Activated T-cell treated with anti-CD3 and anti-CD28 coated beads for 24 hours (primary cell): Measurements from ENCODE around the gene PRDM10.
A peak's percentile ranks its signal among the peaks of the same experiment; 100 is the strongest.
"Not testable (repeated sequence)": the region's sequence is repeated elsewhere in the genome, so short reads cannot be mapped to it uniquely, and the experiment has no call there.

ENCODE experiments used
- DNase-seq: peaks from one replicate; pipeline ENCODE4 v3.0.0-alpha.2; 2020; ENCODE audit warnings: low read depth

Gene PRDM10

DNA sequence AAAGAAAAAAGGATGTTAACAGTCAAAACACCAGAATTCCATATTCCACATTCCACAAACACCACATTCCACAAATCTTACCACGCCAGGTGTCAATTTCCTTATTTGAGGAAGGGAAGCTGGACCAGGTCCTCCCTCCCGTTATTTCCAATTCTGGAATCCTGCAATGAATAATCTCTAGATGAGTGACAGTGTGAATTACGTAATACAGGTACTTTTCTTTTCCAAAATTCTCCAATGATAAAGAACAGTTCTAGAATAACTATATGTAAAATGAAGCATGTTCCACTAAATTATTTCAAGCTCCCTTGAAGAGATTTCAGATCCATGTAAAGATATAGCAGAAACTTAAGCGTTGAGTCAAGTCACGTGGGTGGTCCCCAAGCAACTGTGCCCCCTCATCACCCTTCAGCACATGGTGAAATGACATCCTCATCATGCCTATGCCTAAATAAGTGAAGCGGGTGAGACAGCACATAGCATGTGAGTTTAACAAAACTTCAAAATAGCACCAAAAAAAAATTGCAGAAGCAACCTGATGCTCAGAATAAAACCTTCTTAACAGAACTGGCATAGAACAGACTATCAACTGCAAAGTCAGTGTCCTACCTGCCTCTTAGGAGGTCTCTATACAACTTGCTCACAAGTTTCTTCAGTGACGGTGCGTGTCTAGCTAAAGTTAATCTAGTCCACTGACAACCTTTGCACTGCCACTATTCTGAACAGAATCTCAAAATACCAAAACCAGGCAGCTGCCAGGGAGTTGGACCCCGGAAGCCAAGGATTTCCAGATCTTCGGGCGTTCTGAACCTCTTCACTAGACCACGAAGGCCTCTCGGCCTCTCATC is 108.1 kb downstream of the PRDM10 start:
- DNase-seq, result no peak

DNA sequence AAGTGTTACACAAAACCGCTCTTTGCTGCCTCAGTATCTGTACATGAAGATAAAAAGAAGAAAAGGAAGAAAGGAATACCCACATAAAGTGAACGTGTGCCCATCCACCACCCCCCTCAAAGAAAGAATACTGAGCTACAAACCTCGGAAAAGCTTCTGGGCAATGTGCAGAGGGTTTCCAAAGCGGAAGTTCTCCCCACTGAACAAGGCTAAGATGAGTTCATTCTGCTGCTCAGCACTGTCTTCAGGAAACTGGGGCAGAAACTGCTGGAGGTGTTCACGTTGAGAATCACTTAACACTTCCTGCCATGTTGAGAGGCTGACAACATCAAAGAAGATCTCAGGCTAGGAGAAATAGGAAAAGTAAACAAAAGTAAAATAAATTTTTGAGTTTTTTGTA is 114.2 kb downstream of the PRDM10 start:
- no peak for DNase-seq

DNA sequence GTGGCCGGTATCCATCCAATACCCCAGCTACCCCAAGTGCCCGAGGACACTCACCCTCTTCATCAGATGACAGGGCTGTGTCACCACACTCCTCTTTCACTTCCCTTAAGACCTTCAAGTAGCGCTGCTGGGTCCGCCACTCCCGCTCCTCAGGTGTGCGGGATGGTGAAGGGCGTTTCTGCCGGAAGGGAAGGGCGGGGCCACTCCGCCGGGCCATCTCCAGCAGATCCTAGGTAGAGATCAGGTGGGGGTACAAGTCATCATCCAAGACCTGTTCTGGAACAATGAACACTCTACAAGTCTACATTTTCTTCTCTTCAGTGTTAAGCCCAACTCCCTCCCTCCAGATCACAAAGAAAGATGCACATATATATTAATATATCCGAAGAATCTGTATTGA is 117.3 kb downstream of the PRDM10 start:
- no peak for DNase-seq

DNA sequence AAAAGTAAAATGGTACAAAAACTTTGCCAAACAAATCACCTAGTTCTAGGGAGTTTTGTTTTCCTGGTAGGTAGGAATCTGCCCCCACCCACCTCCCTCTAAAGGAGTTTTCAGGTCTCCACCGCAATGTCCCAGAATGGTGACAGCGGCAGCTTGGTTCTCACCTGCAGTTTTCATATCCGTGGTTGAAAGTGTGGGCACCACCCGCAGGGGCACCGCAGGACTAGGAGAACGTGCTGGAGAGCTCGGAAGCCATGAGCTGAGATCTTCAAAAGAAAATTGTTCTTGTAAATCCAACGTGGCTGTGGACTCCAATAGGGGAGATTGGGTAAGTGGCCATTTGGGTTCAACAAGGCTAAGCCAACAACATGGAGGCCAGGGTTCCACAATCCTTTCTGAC is 118.1 kb downstream of the PRDM10 start:
- no peak for DNase-seq

DNA sequence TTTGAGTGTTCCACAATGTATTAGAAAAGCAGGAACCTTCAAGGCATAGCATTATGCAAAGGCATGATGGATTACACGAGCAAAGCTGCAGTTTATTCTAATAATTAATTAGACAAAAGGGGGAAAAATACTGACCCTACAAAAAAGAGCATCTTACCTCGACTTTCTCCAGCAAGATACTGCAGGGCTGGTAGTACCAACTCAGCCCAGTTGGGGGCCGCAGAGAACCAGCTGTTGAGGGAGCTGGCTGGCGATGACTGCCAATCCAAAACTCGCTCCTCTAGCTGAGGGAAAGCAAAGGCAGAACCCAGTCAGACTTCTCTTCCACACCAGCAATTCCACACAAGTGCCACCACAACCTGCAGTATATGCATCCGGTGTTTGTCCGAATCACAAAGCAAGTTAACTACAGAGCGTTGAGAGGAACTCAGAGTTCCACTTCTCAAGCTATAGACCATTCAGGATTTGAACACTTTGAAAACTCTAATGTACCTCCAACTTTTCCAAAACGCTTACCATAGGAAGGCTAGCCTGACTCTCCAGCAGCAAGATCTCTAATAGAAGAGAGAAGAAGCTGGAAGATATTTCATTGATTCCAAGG is 121.0 kb downstream of the PRDM10 start:
- peak; percentile 12 for DNase-seq

DNA sequence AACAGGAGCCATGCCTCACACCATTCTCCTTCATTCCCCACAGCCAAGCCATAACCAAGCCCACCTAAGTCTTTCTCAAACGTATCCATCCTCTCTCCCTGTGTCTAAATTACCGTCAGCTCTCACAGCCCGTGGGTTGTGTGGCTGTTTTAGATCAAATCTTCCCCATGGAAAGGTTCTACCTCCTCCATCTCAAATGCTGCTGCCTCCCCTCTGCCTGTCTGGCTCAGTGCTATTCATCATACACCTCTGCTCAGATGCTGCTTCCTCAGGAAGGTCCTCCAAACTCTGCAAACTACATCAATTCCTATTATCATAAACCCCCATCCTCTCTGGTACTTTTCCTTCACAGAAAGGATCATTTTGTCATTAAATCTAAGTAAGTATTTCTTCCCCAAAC is 122.3 kb downstream of the PRDM10 start:
- DNase-seq, result no peak

DNA sequence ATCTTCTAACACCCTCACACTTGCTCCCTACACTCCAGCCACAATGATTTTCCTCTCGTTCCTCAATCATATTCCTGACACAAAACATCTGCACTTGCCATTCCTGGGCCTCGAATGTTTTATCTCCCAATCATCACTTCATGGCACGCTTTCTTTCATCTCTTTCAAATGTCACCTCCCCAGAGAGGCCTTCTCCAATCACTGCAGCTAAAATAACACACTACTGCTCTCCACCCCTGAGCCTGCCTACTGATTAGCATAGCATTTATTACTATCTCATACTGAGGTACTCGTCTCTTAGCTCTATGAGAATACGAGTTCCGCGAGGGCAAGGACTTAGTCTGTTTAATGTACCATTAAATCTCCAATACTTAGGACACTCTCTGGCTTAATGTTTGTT is 130.7 kb downstream of the PRDM10 start:
- DNase-seq, result no peak

DNA sequence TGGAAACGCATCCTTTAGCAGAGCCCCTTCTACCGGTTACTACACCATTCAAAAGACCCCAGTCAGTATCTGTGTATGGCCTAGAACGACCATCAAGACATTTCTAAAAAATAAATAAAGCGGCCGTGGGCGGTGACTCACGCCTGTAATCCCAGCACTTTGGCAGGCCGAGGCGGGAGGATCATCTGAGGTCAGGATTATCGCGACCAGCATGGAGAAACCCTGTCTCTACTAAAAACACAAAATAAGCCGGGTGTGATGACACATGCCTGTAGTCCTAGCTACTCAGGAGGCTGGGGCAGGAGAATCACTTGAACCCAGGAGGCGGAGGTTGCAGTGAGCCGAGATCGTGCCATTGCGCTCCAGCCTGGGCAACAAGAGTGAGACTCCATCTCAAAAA is 134.0 kb downstream of the PRDM10 start:
- DNase-seq, result not testable (repeated sequence)

DNA sequence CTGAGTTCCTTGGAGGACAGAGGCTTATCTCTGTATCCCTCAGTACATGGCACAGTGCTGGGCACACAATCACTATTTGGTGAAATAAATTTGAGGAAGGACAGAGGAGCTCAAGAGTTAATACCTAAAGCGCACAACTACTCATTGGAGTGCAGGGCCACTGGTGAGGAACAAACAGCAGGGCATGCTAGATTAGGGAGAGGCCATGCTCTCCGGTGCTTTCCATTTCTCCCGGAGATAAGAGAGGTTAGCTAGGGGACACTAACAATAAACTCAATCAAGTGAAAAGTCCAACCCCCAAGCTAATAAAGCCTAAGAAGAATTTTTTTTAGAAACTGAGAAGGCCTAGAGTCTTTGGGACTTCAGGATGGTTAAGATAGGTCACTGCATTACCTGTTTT is 136.3 kb downstream of the PRDM10 start:
- no peak for DNase-seq

DNA sequence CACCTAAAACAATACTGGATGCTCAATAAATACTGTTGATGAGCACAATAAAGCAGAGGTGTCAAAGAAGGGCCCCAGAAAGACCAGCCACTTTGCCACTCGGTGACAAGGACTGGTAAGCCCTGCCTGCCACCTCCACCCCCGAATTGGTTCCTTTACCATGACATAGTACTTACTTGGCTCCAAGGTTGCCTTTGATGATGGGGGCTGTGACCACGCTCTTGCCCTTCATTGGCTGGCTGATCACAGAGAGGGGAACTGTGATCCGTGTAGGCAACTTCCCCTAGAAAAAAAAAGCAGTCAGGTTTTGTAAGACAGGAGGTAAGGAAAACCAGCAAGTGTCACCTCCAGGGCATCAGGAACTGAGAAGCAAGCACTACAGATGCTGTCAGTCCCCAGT is 136.9 kb downstream of the PRDM10 start:
- DNase-seq, result no peak

DNA sequence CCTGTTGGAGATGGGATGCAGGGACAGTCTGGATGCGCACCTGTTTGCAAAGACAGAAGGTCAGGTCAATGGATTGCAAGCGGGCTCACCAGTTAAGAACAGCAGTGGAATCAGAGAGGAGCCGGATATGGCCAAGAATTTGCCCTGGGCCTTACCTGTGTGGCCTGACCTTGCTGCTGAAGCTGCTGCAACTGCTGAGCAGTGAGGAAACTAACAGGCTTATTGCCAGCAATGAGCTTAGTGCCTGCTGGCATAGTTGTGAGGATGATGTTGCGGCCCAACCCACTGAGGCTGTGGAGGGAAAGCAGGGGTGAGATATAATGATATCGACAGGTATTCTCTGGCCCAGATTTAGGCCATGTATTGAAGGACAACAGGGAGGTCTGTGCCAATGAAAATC is 137.8 kb downstream of the PRDM10 start:
- no peak for DNase-seq

DNA sequence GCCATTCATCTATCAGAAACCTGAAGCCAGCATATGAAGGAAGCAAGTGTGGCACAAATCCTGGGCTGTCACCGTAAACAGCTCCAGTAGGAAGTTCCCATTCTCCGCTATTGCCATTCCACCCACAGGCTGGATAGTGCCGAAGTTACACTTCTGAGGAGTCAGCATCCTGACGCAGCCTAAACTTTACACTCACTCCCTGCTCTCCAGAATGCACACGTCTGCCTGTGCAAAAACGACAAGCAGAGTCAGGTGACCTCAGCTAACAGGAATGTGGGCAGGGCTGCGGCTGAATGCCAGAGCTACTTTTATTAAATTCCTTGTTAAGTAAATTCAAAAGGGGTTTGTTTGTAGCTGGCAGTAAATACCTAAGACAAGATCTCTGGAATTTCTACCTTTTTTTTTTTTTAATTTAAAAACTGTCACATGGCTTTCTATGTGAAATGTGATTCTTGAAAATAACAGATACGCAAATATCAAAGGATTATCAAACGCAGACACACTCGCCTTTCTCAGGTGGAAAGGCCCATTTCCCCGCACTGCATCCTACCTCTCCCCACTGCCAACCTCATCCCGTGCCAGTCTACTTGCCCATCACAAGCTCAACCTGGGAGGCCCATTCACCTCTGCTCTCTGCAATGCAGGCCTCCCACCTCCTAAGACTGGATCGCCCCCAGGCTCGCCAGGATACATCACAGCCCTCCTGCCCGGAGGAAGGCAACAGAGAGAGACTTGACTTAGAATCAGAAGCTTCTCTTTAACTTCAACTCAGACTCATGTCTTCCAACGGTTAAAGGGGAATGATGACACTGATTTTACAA is 140.7 kb downstream of the PRDM10 start:
- DNase-seq, result no peak

DNA sequence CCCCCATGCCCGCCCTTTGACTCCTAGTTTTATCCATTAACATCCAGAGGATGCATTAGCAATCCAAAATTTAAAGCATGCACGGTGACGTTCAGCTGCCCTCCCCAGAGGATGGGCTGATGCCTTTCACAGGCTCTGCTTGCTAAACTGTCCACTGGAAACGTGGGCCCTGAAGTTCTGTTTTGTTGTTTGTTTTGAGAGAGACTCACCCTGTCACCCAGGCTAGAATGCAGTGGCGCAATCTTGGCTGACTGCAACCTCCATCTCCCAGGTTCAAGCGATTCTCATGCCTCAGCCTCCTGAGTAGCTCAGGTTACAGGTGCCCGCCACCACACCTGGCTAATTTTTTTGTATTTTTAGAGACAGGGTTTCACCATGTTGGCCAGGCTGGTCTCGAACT is 146.6 kb downstream of the PRDM10 start:
- no peak for DNase-seq

DNA sequence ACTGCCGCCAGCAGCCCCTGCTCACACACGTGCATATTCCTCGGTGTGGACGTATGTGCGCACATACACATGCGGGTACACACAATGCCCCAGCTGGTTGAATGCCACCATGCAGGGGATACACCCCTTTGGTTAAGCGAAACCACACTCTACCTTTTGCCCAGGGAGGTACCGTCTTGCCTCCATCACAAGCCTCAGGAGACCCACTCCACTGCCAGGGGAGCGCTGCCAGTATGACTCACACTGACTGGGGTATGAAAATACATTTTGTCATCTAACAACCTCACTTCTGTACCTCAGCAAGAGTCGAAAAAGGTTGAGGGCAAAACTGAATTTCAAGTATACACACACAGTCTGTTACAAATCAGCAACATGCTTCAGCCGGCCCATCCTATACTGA is 147.5 kb downstream of the PRDM10 start:
- DNase-seq, result no peak

DNA sequence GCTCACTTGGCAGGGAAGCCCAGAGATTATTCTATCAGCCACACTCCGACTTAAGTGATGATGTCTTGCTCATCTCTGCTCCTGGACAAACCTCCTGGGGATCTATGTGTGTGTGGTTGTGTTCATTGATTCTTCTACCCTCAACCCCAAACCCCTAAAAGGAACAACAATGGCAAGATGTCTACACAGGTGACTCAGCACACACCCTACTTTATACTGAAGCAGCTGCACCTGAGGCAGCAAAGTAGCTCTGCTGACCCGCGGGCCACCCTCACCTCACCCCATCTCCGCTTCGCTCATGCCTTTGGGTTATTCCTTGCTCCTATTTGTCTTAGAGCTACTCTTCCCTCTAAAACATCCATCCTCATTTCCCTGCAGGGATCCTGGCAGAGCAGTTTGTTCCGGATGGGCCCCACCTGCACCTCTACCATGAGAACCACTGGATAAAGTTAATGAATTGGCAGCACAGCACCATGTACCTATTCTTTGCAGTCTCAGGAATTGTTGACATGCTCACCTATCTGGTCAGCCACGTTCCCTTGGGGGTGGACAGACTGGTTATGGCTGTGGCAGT is 148.3 kb downstream of the PRDM10 start:
- no peak for DNase-seq

DNA sequence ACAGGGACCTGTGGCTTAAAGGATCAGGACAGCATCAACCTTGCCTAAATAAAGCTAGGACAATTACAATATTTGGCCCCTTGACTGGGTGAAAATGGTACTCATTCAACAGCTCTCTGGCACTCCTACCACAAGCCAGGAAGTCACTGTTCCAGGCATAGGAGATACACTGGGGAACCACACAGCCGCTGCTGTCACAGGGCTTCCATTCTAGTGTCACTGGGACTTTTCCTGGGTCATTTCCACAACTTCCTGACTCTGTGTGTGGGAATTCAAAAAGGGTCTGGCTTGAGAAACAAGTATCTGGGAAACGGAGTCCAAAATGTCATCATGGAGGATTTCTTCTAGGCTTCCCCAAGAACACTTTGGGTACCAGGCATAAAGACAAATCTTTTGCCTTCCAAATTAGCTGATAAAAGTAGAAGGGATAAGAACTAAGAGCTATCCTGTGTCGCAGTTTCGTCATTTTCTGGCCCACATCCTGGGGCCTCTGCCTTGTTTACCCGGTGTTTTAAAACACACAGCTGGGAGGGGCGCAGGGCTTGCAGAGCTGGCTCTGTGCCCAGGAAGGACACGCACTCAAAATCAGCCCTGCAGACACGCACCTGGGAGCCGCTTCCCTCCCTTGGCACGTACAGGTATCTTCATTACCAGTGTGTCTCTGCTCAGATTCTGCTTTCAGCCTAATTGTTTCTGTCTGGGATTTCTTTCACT is 149.0 kb downstream of the PRDM10 start:
- peak; percentile 21 for DNase-seq

DNA sequence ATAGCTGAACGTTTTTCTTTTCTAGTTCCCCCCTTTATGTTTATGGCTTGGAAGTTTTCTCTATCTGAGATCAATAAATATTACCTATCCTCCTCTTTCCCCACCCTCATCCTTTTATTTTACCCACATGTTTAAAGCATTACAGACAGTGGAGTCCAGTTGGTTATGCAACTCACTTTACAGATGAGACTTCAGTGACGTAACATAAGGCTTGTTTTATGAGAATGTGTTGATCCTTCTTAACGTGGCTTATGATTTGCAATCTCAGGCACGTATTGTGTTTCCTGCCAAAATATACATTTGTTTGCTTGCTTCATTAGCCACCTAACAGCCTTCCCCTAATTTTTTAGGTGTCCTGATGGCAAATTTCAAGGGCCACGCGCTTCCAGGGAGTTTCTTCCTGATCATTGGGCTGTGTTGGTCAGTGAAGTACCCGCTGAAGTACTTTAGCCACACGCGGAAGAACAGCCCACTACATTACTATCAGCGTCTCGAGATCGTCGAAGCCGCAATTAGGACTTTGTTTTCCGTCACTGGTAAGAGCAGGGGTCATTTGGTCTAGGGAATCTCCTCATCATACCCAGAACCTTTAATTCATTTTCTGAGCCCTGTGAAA is 150.4 kb downstream of the PRDM10 start:
- DNase-seq, result no peak
